ENCODE measurements around the gene NFKBIE. TPM values are rescaled to one million over a fixed set of nuclear protein-coding genes. Genes with fewer than 3 reads are reported as not detected.

Gene NFKBIE
- total and polyA plus RNA-seq, 4 donors = 3.5 to 15.8 (median 12.9) TPM

DNA sequence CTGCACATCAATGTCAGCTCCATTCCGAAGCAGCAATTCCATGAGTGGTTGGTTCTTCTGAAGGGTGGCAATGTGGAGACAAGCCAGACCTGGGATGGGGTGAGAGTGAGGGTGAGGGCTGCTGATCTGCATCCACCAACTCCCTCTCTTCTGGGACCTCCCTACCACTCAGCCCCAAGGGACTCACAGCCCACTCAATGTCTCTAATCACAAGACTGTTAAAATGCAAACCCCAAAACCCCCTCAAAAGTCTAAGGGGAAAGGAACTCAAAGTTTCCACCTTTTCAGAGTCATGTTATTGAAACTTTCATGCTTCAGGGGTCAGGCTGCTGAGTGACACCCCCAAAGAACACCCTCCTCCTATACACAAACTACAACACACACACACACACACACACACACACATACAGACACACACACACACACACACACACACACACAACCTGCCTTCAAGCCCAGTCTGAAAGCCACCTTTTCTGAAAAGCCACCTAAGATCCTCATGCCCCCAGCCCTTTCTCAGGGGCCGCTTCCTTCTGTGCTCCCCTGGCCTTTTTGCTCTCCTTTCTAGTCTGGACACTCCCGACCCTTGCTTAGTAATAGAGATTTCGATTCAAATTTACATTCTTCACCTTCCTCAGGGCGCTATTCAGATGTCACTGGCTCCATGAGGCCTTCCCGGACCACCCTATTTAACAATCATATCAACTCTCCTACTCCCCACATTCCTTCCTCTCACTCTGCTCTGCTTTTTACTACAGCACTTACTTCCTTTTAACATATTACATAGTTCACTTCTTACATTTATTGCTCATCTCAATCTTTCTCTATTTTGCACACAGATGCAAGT lies 4.7 kb downstream of the NFKBIE start:
- Histone ChIP-seq H3K4me3 (ENCODE audit: low read depth, low read length) (no peak overlapping the region), H3K27me3 (ENCODE audit: control insufficient read depth, insufficient read depth, low read length) (no peaks in the 10 kb centered on the region), H3K4me1 (ENCODE audit: control insufficient read depth, insufficient read depth, low read length) (peaks cover 54% of the 10 kb centered on the region), H3K36me3 (ENCODE audit: control insufficient read depth, insufficient read depth, low read length) (peaks cover 43% of the 10 kb centered on the region), H3K9me3 (ENCODE audit: control insufficient read depth, insufficient read depth, low read length) (no peaks in the 10 kb centered on the region), H3K27ac (ENCODE audit: low read depth, low read length) (no peak overlapping the region)
- 100% methylated on average over 4 of the region's 6 CpGs for WGBS (ENCODE audit: insufficient coverage)
- no peak for DNase-seq (ENCODE audit: low read depth in 4 of 6, low spot score in 6 of 6)

DNA sequence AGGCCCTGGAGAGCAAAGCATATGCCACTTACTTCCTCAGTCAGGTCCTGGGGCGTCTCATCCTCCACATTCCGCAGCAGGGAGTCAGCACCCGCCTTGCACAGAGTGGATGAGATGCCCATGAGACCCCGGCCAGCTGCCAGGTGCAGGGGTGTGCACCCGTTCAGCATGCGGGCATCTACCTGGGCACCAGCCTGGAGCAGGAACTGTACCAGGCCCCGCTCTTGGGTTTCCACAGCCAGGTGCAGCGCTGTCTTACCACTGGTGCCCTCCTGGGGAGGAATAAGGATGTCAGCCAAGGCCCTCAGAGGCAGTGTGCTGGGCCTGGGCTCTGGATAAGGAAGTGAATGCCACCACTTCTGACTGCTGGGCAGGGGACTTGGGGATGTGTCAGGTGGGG lies 5.3 kb downstream of the NFKBIE start:
- Histone ChIP-seq H3K36me3 (ENCODE audit: control insufficient read depth, insufficient read depth, low read length) (peaks cover 50% of the 10 kb centered on the region), H3K27ac (ENCODE audit: low read depth, low read length) (no peak overlapping the region), H3K4me3 (ENCODE audit: low read depth, low read length) (no peak overlapping the region), H3K27me3 (ENCODE audit: control insufficient read depth, insufficient read depth, low read length) (no peaks in the 10 kb centered on the region), H3K4me1 (ENCODE audit: control insufficient read depth, insufficient read depth, low read length) (peaks cover 58% of the 10 kb centered on the region), H3K9me3 (ENCODE audit: control insufficient read depth, insufficient read depth, low read length) (no peaks in the 10 kb centered on the region)
- no peak for DNase-seq (ENCODE audit: low read depth in 4 of 6, low spot score in 6 of 6)
- WGBS (ENCODE audit: insufficient coverage) = 95% methylated on average over 8 of the region's 8 CpGs

DNA sequence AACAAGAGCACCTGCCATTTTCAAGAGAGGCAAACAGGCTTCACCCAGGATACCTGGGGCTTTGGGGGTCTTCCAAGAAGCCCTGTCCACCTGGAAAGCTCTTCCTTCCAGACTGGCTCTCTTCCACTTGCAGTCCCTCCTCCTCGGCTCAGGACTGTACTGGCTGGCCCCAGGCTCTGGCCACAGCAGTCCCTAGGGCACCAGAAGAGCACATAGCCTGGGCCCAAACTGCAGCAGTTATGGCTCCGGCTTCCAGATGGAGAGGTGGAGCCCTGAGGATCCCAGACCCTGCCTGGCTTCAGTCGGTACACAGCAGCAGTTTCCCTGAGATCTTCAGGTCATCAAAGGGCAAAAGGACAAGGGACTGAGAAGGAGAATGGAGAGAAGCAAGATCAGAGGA lies 6.4 kb downstream of the NFKBIE start:
- Histone ChIP-seq H3K27ac (ENCODE audit: low read depth, low read length) (no peak overlapping the region), H3K4me1 (ENCODE audit: control insufficient read depth, insufficient read depth, low read length) (peaks cover 58% of the 10 kb centered on the region), H3K9me3 (ENCODE audit: control insufficient read depth, insufficient read depth, low read length) (no peaks in the 10 kb centered on the region), H3K36me3 (ENCODE audit: control insufficient read depth, insufficient read depth, low read length) (peaks cover 61% of the 10 kb centered on the region), H3K27me3 (ENCODE audit: control insufficient read depth, insufficient read depth, low read length) (no peaks in the 10 kb centered on the region), H3K4me3 (ENCODE audit: low read depth, low read length) (no peak overlapping the region)
- WGBS (ENCODE audit: insufficient coverage) = 97% methylated on average over 3 of the region's 3 CpGs
- no peak for DNase-seq (ENCODE audit: low read depth in 4 of 6, low spot score in 6 of 6)

DNA sequence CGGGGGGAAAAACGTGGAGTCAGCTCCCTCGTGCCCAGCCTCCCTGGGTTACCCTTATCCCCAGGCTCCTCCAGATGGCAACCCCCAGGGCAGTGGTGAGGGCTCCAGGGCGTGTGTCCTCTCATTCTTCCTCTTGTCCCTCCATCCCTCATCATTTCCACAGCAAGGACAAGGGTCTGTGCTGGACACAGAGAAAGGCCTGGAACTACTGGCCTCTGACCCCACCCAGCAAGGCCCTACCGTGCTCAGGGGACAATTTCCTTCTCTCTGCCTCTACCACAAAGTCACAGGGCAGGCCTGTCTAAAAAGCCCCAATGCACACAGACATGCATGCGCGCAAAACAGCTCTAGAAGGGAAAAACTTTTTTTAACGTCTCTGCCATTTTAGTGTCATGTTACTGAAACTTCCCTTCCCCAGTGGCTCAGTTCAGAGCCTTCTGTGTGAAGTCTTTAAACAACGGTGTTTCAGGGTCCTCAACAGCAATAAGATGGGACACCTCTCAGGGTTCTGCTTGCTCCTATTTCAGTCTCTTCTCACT lies 7.0 kb downstream of the NFKBIE start:
- Histone ChIP-seq H3K4me3 (ENCODE audit: low read depth, low read length) (no peak overlapping the region), H3K4me1 (ENCODE audit: control insufficient read depth, insufficient read depth, low read length) (peaks cover 52% of the 10 kb centered on the region), H3K27me3 (ENCODE audit: control insufficient read depth, insufficient read depth, low read length) (no peaks in the 10 kb centered on the region), H3K36me3 (ENCODE audit: control insufficient read depth, insufficient read depth, low read length) (peaks cover 63% of the 10 kb centered on the region), H3K27ac (ENCODE audit: low read depth, low read length) (no peak overlapping the region), H3K9me3 (ENCODE audit: control insufficient read depth, insufficient read depth, low read length) (no peaks in the 10 kb centered on the region)
- WGBS (ENCODE audit: insufficient coverage) = 82% methylated on average over 7 of the region's 9 CpGs
- DNase-seq (ENCODE audit: low read depth in 4 of 6, low spot score in 6 of 6) = no peak

DNA sequence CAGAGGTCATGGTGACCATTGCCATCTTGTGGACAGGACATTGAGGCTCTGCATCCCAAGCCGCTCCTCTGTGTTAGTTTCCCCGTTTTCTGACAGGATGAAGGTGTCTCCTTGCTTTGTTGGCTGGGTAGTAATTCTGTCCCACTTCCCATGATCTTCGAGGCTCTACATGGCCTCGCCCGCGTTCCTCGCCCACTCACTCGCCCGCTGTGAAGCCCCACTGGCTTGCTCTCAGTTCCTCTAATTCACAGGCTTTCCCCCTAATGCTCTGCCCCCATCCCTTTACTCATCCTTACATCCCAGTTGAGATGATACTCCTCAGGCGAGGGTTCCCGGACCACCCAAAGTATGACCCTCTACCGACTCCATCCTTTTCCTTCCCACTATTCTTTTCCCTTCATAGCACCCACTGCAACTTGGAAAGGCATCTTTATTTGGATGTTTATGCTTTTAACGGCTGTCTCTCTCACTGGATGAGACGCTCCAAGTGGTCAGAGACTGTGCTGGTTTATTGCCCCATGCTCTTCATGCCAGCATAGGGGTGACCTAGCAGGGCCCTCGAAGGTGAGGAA lies 7.5 kb downstream of the NFKBIE start:
- Histone ChIP-seq H3K36me3 (ENCODE audit: control insufficient read depth, insufficient read depth, low read length) (peaks cover 66% of the 10 kb centered on the region), H3K27ac (ENCODE audit: low read depth, low read length) (peak overlapping the region; percentile 87), H3K9me3 (ENCODE audit: control insufficient read depth, insufficient read depth, low read length) (no peaks in the 10 kb centered on the region), H3K27me3 (ENCODE audit: control insufficient read depth, insufficient read depth, low read length) (no peaks in the 10 kb centered on the region), H3K4me3 (ENCODE audit: low read depth, low read length) (peak overlapping the region; percentile 36), H3K4me1 (ENCODE audit: control insufficient read depth, insufficient read depth, low read length) (peaks cover 47% of the 10 kb centered on the region)
- no peak for DNase-seq (ENCODE audit: low read depth in 4 of 6, low spot score in 6 of 6)
- WGBS (ENCODE audit: insufficient coverage) = 32% methylated on average over 12 of the region's 15 CpGs

DNA sequence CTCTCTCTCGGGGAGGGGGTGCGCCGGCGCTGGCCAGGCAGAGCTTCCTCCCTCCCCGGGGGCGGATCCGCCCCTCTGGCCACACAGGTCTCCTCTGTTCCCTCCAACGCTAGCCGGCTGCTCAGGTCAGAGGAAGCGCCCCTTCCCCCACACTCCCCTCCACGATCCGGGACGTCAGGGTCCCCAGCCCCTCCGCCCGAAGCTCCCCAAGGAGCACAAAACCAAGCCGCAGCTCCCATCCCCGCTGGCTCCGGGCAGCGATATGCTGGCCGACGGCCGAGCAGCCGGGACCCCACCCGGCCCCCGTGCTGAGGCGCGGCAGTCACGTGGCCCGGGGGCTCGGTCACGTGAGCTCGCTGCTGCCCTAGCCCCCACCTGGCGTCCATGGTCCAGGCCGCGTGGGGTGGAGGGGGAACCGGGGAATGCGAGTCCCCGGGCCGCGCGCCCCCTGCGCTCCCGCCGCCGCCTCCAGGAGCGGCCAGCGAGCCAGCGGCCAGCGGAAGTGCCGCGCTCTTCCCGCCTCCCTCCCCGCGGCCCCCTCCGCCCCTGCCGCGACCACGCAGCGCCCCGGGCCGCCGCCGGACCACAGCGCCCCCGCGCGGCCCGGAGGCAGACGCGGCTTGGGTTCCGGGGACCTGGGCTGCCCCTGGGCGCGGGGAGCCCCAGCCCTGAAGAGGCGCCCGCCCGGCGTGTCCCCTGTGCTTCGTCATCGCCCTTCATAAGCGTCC lies 8.2 kb downstream of the NFKBIE start, which contains the start of gene SLC35B2:
SLC35B2 (minus strand) TSS at position 504 of the 728 bp plus-strand sequence; CDS start at position 386, 118 bp downstream.
- Histone ChIP-seq H3K36me3 (ENCODE audit: control insufficient read depth, insufficient read depth, low read length) (peaks cover 68% of the 10 kb centered on the region), H3K27me3 (ENCODE audit: control insufficient read depth, insufficient read depth, low read length) (no peaks in the 10 kb centered on the region), H3K4me1 (ENCODE audit: control insufficient read depth, insufficient read depth, low read length) (peaks cover 40% of the 10 kb centered on the region), H3K9me3 (ENCODE audit: control insufficient read depth, insufficient read depth, low read length) (no peaks in the 10 kb centered on the region), H3K4me3 (ENCODE audit: low read depth, low read length) (peak within 1 kb of the TSS; percentile 79), H3K27ac (ENCODE audit: low read depth, low read length) (peak within 1 kb of the TSS; percentile 96)
- DNase-seq (ENCODE audit: low read depth in 4 of 6, low spot score in 6 of 6) = peak in 5 of 6 donors; percentile 70 to 94 (median 77)
- WGBS (ENCODE audit: insufficient coverage) = under 1% methylated on average over 80 of the region's 80 CpGs

DNA sequence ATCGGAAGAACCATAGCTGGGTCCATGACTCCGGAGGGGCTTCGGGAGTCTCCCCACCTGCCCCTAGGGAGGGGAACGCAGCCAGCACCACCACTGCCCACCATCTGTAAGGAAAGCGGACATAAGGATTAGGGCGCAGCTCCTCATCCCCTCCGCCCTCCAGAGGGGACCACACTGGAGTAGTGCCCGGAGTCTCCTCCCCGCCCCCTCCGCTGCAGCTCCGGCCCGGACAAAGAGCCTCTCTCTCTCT lies 8.7 kb downstream of the NFKBIE start:
- no peaks in the 10 kb centered on the region for H3K9me3 ChIP-seq (ENCODE audit: control insufficient read depth, insufficient read depth, low read length)
- WGBS (ENCODE audit: insufficient coverage) = 0% methylated on average over 12 of the region's 12 CpGs
- DNase-seq (ENCODE audit: low read depth in 4 of 6, low spot score in 6 of 6) = no peak
- H3K27ac ChIP-seq (ENCODE audit: low read depth, low read length) = peak overlapping the region; percentile 96
- H3K4me1 ChIP-seq (ENCODE audit: control insufficient read depth, insufficient read depth, low read length) = peaks cover 39% of the 10 kb centered on the region
- H3K36me3 ChIP-seq (ENCODE audit: control insufficient read depth, insufficient read depth, low read length) = peaks cover 72% of the 10 kb centered on the region
- no peaks in the 10 kb centered on the region for H3K27me3 ChIP-seq (ENCODE audit: control insufficient read depth, insufficient read depth, low read length)
- H3K4me3 ChIP-seq (ENCODE audit: low read depth, low read length) = peak overlapping the region; percentile 79

DNA sequence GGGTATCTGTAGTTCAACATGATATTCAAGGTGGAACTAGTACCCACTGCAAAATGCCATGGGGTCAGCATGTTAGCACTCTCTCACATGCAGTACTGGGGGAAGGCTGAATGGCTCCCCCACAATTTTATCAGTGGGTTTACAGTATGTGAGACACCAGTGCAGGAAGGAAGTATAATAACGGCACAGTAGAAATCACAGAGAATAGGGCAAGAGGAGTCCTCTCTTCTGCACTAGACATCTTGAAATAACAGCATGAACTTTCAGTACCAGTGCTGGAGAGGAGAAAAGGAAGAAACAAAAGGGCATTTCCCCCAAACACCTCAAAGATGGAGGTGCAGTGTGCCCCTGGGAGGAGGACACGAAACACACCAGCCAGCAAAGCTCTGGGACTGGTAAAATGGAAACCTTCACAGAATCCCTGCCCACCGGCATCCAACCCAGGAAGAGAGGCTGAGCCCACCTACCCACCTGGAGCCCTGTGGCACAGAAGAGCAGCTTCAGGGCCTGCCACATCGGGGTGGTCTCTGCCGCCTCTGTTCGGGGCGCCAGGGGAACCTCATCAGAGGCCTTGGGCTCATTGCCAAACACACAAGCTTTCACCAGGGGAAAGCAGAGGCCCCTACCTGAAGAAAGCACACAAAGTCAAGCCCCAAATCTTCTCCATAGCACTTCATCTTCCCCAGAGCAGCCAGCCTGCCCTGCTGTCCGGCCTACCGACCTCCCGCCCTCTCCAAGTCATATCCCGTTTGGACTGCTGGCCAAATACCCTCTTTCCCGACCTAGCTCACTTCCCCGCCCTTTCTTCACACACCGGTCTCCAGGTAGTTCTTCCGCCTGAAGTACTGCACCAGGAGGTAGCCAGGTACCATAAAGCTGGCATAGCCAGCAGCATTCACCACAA lies 9.2 kb downstream of the NFKBIE start:
- H3K27me3 ChIP-seq (ENCODE audit: control insufficient read depth, insufficient read depth, low read length) = no peaks in the 10 kb centered on the region
- no peak for DNase-seq (ENCODE audit: low read depth in 4 of 6, low spot score in 6 of 6)
- H3K36me3 ChIP-seq (ENCODE audit: control insufficient read depth, insufficient read depth, low read length) = peaks cover 70% of the 10 kb centered on the region
- H3K4me3 ChIP-seq (ENCODE audit: low read depth, low read length) = peak overlapping the region; percentile 79
- H3K27ac ChIP-seq (ENCODE audit: low read depth, low read length) = peak overlapping the region; percentile 96
- WGBS (ENCODE audit: insufficient coverage) = 13% methylated on average over 14 of the region's 15 CpGs
- no peaks in the 10 kb centered on the region for H3K9me3 ChIP-seq (ENCODE audit: control insufficient read depth, insufficient read depth, low read length)
- H3K4me1 ChIP-seq (ENCODE audit: control insufficient read depth, insufficient read depth, low read length) = peaks cover 39% of the 10 kb centered on the region

Measured in spinal cord (tissue), 10 donors.